Hepatocyte (in vitro differentiated cells): ENCODE results near the gene CASP2. TPM values are rescaled to one million over a fixed set of nuclear protein-coding genes. Genes with fewer than 3 reads are reported as not detected.
A peak's percentile ranks its signal among the peaks of the same experiment; 100 is the strongest.

Experiments
- DNase-seq: peaks from one replicate; pipeline ENCODE4 v3.0.0-alpha.2; 2016; ENCODE audit warnings: low spot score
- H2AFZ ChIP-seq: fragments of 200-600 bp; sonication (generic); 2 replicates; pipeline ENCODE4 v1.6.0; 2016; ENCODE audit warnings: antibody characterized with exemption, mild to moderate bottlenecking
- H3K27ac ChIP-seq: fragments of 200-600 bp; sonication (generic); 2 replicates; pipeline ENCODE4 v1.5.1; 2016; ENCODE audit warnings: mild to moderate bottlenecking
- H3K27me3 ChIP-seq: fragments of 200-600 bp; sonication (generic); 2 replicates; pipeline ENCODE4 v1.6.1; 2016
- H3K36me3 ChIP-seq: fragments of 200-600 bp; sonication (generic); replicated peaks from 2 replicates; pipeline ENCODE4 v1.5.1; 2016; ENCODE audit warnings: low read depth; ENCODE audit not compliant: insufficient read depth
- H3K4me1 ChIP-seq: fragments of 200-600 bp; sonication (generic); 2 replicates; pipeline ENCODE4 v1.5.1; 2016; ENCODE audit warnings: mild to moderate bottlenecking, moderate library complexity; ENCODE audit not compliant: insufficient read depth
- H3K4me2 ChIP-seq: fragments of 200-600 bp; sonication (generic); 2 replicates; pipeline ENCODE4 v1.6.0; 2016
- H3K4me3 ChIP-seq: fragments of 200-600 bp; sonication (generic); 2 replicates; pipeline ENCODE4 v1.5.1; 2016; ENCODE audit warnings: mild to moderate bottlenecking
- H3K79me2 ChIP-seq: fragments of 200-600 bp; sonication (generic); 2 replicates; pipeline ENCODE4 v1.6.0; 2017; ENCODE audit warnings: mild to moderate bottlenecking
- H3K9me2 ChIP-seq: fragments of 200-600 bp; sonication (generic); replicated peaks from 2 replicates; pipeline ENCODE4 v1.6.0; 2017; ENCODE audit warnings: mild to moderate bottlenecking; ENCODE audit not compliant: insufficient read depth
- H3K9me3 ChIP-seq: fragments of 200-600 bp; sonication (generic); 2 replicates; pipeline ENCODE4 v1.5.1; 2016; ENCODE audit warnings: low read depth, mild to moderate bottlenecking
- H4K20me1 ChIP-seq: fragments of 200-600 bp; sonication (generic); 2 replicates; pipeline ENCODE4 v1.6.0; 2016; ENCODE audit warnings: mild to moderate bottlenecking; ENCODE audit not compliant: insufficient read depth, poor library complexity, severe bottlenecking
- EZH2 ChIP-seq: fragments of 200-600 bp; sonication (generic); IDR thresholded peaks from 2 replicates; pipeline ENCODE4 v1.6.1; 2016; ENCODE audit warnings: antibody characterized with exemption, mild to moderate bottlenecking, borderline replicate concordance
- EZH2phosphoT487 ChIP-seq: fragments of 200-600 bp; sonication (generic); IDR thresholded peaks from one replicate; pipeline ENCODE4 v1.6.1; 2018; ENCODE audit warnings: antibody characterized with exemption, mild to moderate bottlenecking, low read depth, moderate library complexity; ENCODE audit not compliant: unreplicated experiment, severe bottlenecking
- WGBS: methylation state at CpG from one replicate; pipeline ENCODE4 v1.1.6; 2016; ENCODE audit warnings: low lambda C conversion rate; ENCODE audit errors: missing lambda C conversion rate; 5-methylcytosine and 5-hydroxymethylcytosine counted together
- polyA plus RNA-seq: library from polyadenylated mRNA; unstranded; fragments of >200 nt; fragmentation: Nextera tagmentation; extraction: Ambion mirVana; gene quantifications from 2 replicates; pipeline ENCODE4 v1.2.1, GENCODE V29; 2016
- total RNA-seq: library from RNA; depleted of rRNA; stranded (reverse); fragments of >200 nt; gene quantifications from 2 replicates; pipeline ENCODE4 v1.2.3, GENCODE V29; 2014
- TF ChIP-seq, protein P1 (sequence below): fragments of 200-600 bp; sonication (generic); IDR thresholded peaks from 2 replicates; pipeline ENCODE4 v1.5.1; 2016; ENCODE audit warnings: antibody characterized with exemption, mild to moderate bottlenecking; ENCODE audit not compliant: poor library complexity

Gene CASP2
- total and polyA plus RNA-seq, 2 experiments from 2014 or later: 8.5 to 11.9 TPM

DNA sequence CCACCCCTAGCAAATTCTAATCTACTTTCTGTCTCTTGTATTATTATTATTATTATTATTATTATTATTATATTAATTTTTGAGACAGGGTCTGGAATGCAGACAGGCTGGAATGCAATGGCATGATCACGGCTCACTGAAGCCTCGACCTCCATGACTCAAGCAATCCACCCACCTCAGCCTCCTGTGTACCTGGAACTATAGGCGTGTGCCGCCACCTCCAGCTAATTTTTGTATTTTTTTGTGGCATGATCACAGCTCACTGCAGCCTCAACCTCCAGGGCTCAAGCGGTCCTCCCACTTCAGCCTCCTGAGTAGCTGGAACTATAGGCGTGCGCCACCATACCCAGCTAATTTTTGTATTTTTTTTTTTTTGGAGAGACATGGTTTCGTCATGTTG lies 6.0 kb upstream of the CASP2 start:
- no peaks in the 10 kb centered on the region for H3K36me3 ChIP-seq
- H3K27me3 ChIP-seq: no peaks in the 10 kb centered on the region
- no peak for DNase-seq
- peaks cover 7% of the 10 kb centered on the region for H3K4me1 ChIP-seq
- H3K9me2 ChIP-seq: no peaks in the 10 kb centered on the region
- H2AFZ ChIP-seq: no peak overlapping the region
- H4K20me1 ChIP-seq: no peaks in the 10 kb centered on the region
- no peak overlapping the region for H3K4me2 ChIP-seq
- H3K4me3 ChIP-seq: no peak overlapping the region
- TF ChIP-seq, protein P1, sequence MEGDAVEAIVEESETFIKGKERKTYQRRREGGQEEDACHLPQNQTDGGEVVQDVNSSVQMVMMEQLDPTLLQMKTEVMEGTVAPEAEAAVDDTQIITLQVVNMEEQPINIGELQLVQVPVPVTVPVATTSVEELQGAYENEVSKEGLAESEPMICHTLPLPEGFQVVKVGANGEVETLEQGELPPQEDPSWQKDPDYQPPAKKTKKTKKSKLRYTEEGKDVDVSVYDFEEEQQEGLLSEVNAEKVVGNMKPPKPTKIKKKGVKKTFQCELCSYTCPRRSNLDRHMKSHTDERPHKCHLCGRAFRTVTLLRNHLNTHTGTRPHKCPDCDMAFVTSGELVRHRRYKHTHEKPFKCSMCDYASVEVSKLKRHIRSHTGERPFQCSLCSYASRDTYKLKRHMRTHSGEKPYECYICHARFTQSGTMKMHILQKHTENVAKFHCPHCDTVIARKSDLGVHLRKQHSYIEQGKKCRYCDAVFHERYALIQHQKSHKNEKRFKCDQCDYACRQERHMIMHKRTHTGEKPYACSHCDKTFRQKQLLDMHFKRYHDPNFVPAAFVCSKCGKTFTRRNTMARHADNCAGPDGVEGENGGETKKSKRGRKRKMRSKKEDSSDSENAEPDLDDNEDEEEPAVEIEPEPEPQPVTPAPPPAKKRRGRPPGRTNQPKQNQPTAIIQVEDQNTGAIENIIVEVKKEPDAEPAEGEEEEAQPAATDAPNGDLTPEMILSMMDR: no peak
- TF ChIP-seq EZH2phosphoT487: no peak
- TF ChIP-seq EZH2: no peak
- H3K27ac ChIP-seq: no peak overlapping the region
- no peaks in the 10 kb centered on the region for H3K9me3 ChIP-seq
- H3K79me2 ChIP-seq: no peaks in the 10 kb centered on the region
- WGBS: 97% methylated on average over 8 of the region's 8 CpGs

DNA sequence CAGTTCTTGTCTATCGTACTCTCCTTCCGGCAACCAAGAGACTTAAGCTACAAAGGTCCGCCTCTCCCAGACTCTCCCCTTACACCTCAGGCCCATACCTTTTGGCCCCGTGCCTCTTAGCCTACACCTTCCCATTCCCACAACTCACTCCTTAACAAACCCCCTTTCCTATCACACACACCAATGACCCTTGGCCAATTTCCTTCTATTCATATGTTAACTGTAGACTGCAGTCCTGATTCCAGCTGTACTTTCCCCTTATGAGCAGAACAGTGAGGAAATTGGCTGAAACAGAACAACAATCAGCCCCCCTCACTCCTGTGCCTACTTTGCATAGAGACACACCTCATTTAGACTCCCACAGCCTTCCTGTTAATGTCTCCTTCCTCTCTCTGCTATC lies 4.8 kb upstream of the CASP2 start:
- Histone ChIP-seq H4K20me1 (no peaks in the 10 kb centered on the region), H3K27ac (peak overlapping the region; percentile 62), H3K4me1 (peaks cover 7% of the 10 kb centered on the region), H3K9me3 (no peaks in the 10 kb centered on the region), H3K27me3 (no peaks in the 10 kb centered on the region), H3K36me3 (no peaks in the 10 kb centered on the region), H3K4me3 (no peak overlapping the region), H2AFZ (no peak overlapping the region), H3K9me2 (no peaks in the 10 kb centered on the region), H3K79me2 (no peaks in the 10 kb centered on the region), H3K4me2 (no peak overlapping the region)
- no peak for TF ChIP-seq EZH2phosphoT487
- TF ChIP-seq, protein P1: no peak
- TF ChIP-seq EZH2: no peak
- DNase-seq: no peak
- WGBS: 82% methylated on average over 4 of the region's 4 CpGs

DNA sequence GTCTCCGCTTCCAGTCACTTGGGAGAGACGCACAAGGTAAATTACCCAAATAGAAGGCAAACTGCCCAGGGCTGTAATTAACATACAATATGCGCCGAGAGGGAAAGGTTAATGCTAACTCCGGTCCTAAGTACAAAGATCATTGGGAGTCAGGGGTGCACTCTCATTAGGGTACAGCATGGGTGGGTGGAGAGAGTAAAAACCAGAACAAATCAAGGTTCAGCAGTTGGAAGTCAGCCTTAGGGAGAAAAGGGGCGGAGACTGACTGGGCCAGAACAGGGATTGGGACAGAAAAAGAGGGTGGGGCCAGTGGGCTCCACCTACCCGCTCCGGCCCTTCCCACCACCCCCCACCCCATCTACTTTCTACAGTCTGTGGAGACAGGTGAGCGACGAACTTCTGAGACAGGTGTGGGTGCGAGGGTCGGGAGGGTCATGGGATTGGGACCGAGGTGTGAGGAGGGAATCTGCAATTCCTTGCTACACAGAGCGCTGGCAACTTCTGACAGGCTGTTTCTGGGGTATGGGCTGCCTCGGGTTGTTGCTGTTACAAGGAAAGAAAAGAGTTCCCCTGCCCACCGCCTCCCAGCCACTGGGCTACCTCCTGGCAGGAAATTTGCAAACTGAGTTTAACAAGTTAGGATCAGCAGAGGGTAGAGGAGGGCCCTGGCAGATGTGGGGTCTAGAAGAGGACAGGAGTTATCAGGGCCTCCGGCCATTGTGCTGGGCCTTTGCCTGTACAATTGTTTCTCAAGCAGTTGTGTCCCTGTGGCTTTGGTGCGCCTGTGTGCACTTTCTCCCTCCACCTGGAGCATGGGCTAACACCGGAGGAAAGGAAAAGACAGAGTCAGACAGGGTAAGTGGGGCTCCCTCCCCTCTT lies 3.3 kb upstream of the CASP2 start, which contains the start of gene TMEM139:
Gene TMEM139 (plus strand): TSS at position 368 of the 879 bp plus-strand sequence. CDS start 1,000 bp downstream, outside the sequence.
- H3K9me2 ChIP-seq: no peaks in the 10 kb centered on the region
- H3K4me3 ChIP-seq: no peak within 1 kb of the TSS
- TF ChIP-seq, protein P1: no peak
- TF ChIP-seq EZH2 (no peak), EZH2phosphoT487 (no peak)
- peak; percentile 85 for DNase-seq
- H3K9me3 ChIP-seq: no peaks in the 10 kb centered on the region
- H3K27ac ChIP-seq: peak within 1 kb of the TSS; percentile 76
- H3K4me2 ChIP-seq: peak within 1 kb of the TSS; percentile 69
- peak within 1 kb of the TSS; percentile 26 for H2AFZ ChIP-seq
- H3K79me2 ChIP-seq: peaks cover 13% of the 10 kb centered on the region
- no peaks in the 10 kb centered on the region for H3K36me3 ChIP-seq
- H3K4me1 ChIP-seq: peaks cover 12% of the 10 kb centered on the region
- H3K27me3 ChIP-seq: no peaks in the 10 kb centered on the region
- peaks cover 2% of the 10 kb centered on the region for H4K20me1 ChIP-seq
- 58% methylated on average over 15 of the region's 19 CpGs for WGBS
